ENCODE measurements around the gene MAPK8. TPM values are rescaled to one million over a fixed set of nuclear protein-coding genes. Genes with fewer than 3 reads are reported as not detected.

MAPK8 gene
- total RNA-seq, 1 donor = 39.1 TPM

- no peak overlapping the region for H3K4me3 ChIP-seq (ENCODE audit: low read depth, low read length)
- no peak for TF ChIP-seq CTCF (IDR thresholded peaks at IDR 0.05; ENCODE audit: insufficient read depth, low read length)
- DNase-seq (ENCODE audit: low read depth) = no peak
These were observed 153.0 kb downstream of the MAPK8 start for GRCh38 chr10:48459270-48460150.

GRCh38 chr10:48460182-48460581 lies 153.7 kb downstream of the MAPK8 start:
- TF ChIP-seq CTCF (IDR thresholded peaks at IDR 0.05; ENCODE audit: insufficient read depth, low read length) = no peak
- no peak overlapping the region for H3K4me3 ChIP-seq (ENCODE audit: low read depth, low read length)
- no peak for DNase-seq (ENCODE audit: low read depth)

- TF ChIP-seq CTCF (IDR thresholded peaks at IDR 0.05; ENCODE audit: insufficient read depth, low read length) = no peak
- no peak overlapping the region for H3K4me3 ChIP-seq (ENCODE audit: low read depth, low read length)
- no peak for DNase-seq (ENCODE audit: low read depth)
These were observed 155.4 kb downstream of the MAPK8 start for GRCh38 chr10:48461623-48462481.

GRCh38 chr10:48462482-48463020 lies 156.1 kb downstream of the MAPK8 start:
- no peak for DNase-seq (ENCODE audit: low read depth)
- no peak overlapping the region for H3K4me3 ChIP-seq (ENCODE audit: low read depth, low read length)
- no peak for TF ChIP-seq CTCF (IDR thresholded peaks at IDR 0.05; ENCODE audit: insufficient read depth, low read length)

GRCh38 chr10:48463318-48464003 lies 157.0 kb downstream of the MAPK8 start:
- peak; percentile 58 for DNase-seq (ENCODE audit: low read depth)
- no peak for TF ChIP-seq CTCF (IDR thresholded peaks at IDR 0.05; ENCODE audit: insufficient read depth, low read length)
- no peak overlapping the region for H3K4me3 ChIP-seq (ENCODE audit: low read depth, low read length)

- H3K4me3 ChIP-seq (ENCODE audit: low read depth, low read length) = no peak overlapping the region
- no peak for TF ChIP-seq CTCF (IDR thresholded peaks at IDR 0.05; ENCODE audit: insufficient read depth, low read length)
- DNase-seq (ENCODE audit: low read depth) = no peak
These were observed 157.8 kb downstream of the MAPK8 start for GRCh38 chr10:48464121-48464870.

Data from fibroblast of the aortic adventitia (primary cell).